Measurements from ENCODE around the gene GRB10.

DNA sequence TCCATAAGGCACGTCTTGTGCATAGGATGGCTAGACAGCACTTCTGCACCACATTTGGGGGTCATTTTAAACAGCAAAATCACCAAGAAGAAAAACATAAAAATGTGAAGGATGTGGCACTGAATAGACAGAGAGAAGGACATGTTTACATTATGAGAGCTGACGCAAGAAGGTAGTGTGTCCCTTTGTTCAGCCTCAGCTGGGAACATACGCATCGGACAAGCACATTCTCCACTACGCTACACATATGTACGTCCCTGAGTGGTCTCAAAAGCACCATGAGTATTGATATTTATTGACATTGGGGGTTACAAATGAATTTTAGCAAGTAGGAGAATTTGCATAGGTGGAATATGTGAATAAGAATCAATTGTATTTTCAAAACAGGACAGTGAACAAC is 237.7 kb downstream of the GRB10 start:
- TF ChIP-seq, protein P1, sequence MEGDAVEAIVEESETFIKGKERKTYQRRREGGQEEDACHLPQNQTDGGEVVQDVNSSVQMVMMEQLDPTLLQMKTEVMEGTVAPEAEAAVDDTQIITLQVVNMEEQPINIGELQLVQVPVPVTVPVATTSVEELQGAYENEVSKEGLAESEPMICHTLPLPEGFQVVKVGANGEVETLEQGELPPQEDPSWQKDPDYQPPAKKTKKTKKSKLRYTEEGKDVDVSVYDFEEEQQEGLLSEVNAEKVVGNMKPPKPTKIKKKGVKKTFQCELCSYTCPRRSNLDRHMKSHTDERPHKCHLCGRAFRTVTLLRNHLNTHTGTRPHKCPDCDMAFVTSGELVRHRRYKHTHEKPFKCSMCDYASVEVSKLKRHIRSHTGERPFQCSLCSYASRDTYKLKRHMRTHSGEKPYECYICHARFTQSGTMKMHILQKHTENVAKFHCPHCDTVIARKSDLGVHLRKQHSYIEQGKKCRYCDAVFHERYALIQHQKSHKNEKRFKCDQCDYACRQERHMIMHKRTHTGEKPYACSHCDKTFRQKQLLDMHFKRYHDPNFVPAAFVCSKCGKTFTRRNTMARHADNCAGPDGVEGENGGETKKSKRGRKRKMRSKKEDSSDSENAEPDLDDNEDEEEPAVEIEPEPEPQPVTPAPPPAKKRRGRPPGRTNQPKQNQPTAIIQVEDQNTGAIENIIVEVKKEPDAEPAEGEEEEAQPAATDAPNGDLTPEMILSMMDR (IDR thresholded peaks at IDR 0.05) = no peak
- TF ChIP-seq POLR2AphosphoS5 (IDR thresholded peaks at IDR 0.05) = no peak
